GM18507 (cell line): ENCODE data around the gene FOXO1.
A peak's percentile ranks its signal among the peaks of the same experiment; 100 is the strongest.

Experiments used
- DNase-seq: peaks from one replicate; pipeline ENCODE4 v3.0.0; 2011; ENCODE audit warnings: low read depth; ENCODE audit not compliant: insufficient read length; ENCODE audit errors: extremely low spot score
- FAIRE-seq: peaks from 2 replicates; lab custom pipeline; 2011; peaks lifted over from hg19 to GRCh38; lab: Jason Lieb, UNC

The FOXO1 gene

DNA sequence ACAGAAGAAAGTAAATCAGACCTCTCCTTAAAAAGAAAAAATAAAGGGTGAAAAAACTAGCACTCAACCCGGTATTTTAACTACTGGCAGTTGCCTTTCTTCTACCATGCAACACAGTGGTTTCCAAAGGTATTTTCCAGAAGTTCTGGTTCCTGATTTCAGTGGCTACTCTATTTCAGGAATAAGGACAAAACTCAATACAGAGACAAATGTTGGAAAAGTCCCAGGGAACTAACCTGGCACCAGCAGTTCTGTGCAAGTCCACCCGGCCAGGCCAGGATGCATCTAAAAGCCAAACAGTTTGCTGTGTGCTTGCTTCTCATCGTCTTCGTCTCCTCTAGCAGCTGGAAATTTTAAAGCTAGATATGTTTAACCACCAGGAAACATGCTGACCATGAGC lies 52.5 kb downstream of the FOXO1 start:
- DNase-seq (no peak), FAIRE-seq (no peak)

DNA sequence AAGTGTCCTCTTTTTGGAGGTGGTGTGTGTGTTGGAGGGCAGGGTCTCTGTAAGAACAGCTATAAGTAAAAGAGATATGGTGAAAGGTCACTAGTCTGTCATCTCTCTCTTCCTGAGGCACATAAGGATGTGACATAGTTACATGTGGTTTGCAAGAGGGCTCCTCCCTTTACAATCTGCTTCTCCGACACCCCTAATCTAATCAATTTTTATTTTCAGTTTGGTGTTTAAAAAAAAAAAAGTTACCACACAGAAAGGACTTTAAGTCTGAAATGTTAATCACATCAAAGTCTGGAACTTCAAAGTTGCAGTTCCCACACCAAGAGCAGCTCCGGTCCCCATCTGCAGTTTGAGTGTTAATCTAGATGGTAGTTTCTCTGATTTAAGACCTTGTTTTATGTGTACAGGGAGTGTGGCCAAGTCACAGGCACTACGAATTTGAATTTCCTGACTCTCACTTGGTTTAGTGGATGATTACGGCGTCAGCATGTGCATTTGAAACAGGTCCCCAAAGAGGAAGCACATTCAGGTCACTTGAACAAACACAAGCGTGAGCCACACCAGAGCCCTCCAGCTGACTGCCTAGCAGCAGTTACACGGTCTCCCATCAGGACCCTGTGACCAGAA lies 53.1 kb downstream of the FOXO1 start:
- FAIRE-seq (peak; percentile 95), DNase-seq (no peak)

GRCh38 chr13:40612041-40612440 lies 54.4 kb downstream of the FOXO1 start:
- DNase-seq (no peak), FAIRE-seq (no peak)

DNA sequence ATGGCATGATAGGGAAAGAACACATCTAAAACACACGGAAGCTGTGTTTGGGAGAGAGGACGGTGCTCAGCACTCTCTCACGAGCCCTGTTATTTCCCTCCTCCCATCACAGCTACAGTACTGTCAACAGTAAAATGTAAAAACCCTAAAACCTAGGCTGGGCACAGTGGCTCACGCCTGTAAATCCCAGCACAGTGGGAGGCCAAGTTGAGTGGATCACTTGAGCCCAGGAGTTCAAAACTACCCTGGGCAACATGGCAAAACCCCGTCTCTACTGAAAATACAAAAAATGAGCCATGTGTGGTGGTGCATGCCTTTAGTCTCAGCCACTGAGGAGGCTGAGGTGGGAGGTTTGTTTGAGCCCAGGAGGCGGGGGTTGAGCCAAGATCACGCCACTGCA lies 54.8 kb downstream of the FOXO1 start:
- DNase-seq (no peak), FAIRE-seq (no peak)

- DNase-seq (no peak), FAIRE-seq (no peak)
Observed at GRCh38 chr13:40611004-40611403, 55.4 kb downstream of the FOXO1 start.

DNA sequence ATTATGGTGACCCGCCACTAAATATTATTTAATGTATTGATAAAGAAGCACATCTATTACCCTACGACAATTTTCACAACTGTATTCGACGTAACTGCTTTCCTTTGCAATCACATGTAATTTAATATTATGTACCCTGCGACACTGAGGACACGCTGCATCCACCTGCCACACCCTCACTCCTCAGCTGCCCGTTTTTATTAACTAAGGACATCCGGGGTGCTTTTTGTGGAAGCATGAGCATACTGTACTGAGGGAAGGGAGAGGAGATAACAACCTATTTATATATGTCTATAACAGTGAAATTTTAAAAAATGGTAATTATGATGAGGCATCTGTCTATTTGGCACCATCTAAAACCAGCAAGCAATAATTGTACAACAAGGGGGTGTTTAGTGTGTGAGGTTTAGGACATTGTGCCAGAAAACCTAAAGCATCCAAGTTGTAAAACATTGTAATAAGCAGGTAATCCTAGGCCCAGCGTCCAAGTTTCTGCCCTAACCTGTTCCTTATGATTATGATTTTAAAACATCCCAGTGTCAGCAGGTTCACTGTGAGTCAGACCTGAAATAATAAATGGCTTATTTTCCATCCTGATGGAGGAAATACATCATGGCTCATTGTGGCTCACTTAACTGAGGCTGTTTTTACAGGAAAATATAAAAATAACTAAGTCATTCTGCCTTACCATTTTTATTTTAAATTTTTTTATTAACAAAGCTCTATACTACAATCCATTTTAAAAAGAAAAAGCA lies 56.3 kb downstream of the FOXO1 start:
- FAIRE-seq (no peak), DNase-seq (no peak)

DNA sequence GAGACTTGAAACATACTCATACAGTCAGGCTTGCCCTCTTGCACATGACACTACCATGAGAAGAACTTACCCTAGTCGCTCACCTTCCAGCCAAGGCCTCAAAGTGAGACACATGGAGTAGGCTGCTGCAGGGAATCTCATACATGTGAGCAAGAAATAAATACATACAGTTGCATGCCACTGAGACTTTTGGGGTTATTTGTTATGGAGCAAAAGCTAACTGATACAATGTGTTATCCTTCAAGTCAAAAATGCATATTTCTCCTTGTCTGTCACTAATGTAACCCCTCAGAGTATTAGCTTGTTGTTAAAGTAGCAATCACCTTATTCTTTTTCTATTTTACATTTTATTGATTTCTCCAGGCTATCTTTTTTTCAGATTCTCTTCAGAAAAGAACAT lies 58.1 kb downstream of the FOXO1 start:
- no peak for FAIRE-seq
- no peak for DNase-seq

GRCh38 chr13:40605573-40605972 lies 60.9 kb downstream of the FOXO1 start:
- FAIRE-seq (no peak), DNase-seq (no peak)

- DNase-seq (no peak), FAIRE-seq (no peak)
Observed at GRCh38 chr13:40604135-40604534, 62.3 kb downstream of the FOXO1 start.

DNA sequence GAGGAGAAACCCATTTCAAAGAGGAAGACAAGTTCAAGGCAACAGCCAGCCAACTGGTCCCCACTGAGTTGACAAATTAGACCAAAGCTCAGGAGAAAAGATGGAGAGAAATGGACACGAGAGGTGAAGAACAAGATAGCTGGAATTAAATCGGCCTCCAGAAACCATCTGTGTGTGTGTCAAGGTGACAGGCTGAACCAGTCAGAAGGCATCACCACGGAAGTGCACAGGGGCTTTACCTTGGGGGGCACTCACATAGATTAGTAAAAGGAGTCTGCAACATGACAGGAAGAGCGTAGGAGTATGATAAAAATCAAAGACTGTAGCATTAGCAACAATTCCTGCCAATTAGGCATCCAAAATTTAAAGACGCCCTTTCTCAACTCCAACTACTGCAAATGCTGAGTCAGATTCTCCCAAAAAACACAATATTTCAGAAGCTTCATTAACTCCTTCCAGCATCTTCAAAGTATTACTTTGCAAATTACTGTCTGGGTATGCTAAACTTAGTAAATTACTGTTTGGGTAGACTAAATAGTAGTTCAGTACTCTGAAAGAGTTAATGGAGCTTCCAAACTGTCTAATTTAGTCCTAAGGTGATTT lies 66.2 kb downstream of the FOXO1 start:
- DNase-seq (no peak), FAIRE-seq (no peak)

DNA sequence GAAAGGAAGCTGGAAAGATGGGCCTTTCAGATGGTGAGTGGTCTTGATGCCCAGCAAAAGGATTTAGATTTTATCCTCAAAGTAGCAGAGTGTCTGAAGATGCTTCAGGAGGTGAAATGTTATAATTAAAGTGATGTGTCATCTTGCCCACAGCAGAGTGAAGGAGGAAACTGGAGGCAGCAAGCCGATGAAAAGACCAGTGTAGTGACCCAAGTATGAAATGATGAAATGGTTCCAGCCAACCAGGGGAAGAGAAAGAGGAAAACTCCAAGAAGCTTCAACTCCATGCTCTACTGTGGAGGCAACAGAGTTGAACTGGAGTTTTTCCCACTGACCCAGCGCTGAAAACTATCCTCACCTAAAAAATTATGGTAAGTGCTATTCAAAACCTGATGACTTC lies 66.7 kb downstream of the FOXO1 start:
- no peak for FAIRE-seq
- no peak for DNase-seq

GRCh38 chr13:40599124-40599523 lies 67.3 kb downstream of the FOXO1 start:
- no peak for FAIRE-seq
- no peak for DNase-seq

- FAIRE-seq (peak; percentile 56), DNase-seq (no peak)
Observed at GRCh38 chr13:40598569-40598968, 67.9 kb downstream of the FOXO1 start.

- peak; percentile 56 for FAIRE-seq
Observed at GRCh38 chr13:40597735-40598365, 68.6 kb downstream of the FOXO1 start.

DNA sequence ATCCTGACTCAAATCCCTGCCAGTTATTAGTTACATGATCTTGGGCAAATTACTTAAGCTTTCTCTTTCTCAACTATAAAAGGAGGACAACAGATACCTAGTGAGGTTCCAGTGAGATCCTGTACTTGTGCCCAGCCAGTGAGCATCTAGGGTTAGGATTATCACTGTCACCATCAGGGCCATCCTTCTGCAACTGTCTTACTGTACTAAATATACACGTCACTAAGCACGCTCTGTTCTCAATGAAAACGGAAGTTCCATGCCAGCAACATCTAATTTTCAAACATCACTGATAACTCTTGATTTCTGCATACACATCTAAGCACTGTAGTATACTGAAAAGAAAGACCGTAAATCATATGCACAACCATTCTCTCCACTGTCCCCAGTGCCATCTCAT lies 70.0 kb downstream of the FOXO1 start:
- peak; percentile 70 for FAIRE-seq

More at GRCh38 chr13:40597735-40598365, 68.6 kb downstream of the FOXO1 start:
- no peak for DNase-seq

GRCh38 chr13:40595693-40596092 lies 70.7 kb downstream of the FOXO1 start:
- no peak for FAIRE-seq
- DNase-seq, result no peak

More for the DNA sequence above, 70.0 kb downstream of the FOXO1 start:
- no peak for DNase-seq

- DNase-seq, result no peak
- FAIRE-seq, result no peak
Observed at GRCh38 chr13:40592035-40592434, 74.4 kb downstream of the FOXO1 start.

- FAIRE-seq (no peak), DNase-seq (no peak)
Observed at GRCh38 chr13:40591091-40591490, 75.3 kb downstream of the FOXO1 start.

GRCh38 chr13:40590112-40590862 lies 76.2 kb downstream of the FOXO1 start:
- DNase-seq, result no peak
- FAIRE-seq, result no peak
